Loucy (cell line): ENCODE measurements around the gene KLKB1.

Experiments
- H2AFZ ChIP-seq: fragments of 200-600 bp; sonication (generic); 2 replicates; pipeline ENCODE4 v1.6.0; 2016; ENCODE audit warnings: antibody characterized with exemption, mild to moderate bottlenecking, low read length, moderate library complexity
- H3F3A ChIP-seq: fragments of 200-600 bp; 2 replicates; pipeline ENCODE4 v1.6.0; 2016; ENCODE audit warnings: antibody characterized with exemption, low read depth, mild to moderate bottlenecking
- H3K27me3 ChIP-seq: fragments of 200-600 bp; sonication (generic); 2 replicates; pipeline ENCODE4 v1.6.1; 2014; ENCODE audit warnings: low read length, mild to moderate bottlenecking; ENCODE audit not compliant: insufficient read depth, poor library complexity, severe bottlenecking
- H3K36me3 ChIP-seq: fragments of 200-600 bp; sonication (generic); 2 replicates; pipeline ENCODE4 v1.6.1; 2016; ENCODE audit warnings: low read length; ENCODE audit not compliant: insufficient read depth
- H3K4me1 ChIP-seq: fragments of 200-600 bp; sonication (generic); 2 replicates; pipeline ENCODE4 v1.5.1; 2014; ENCODE audit warnings: low read length, mild to moderate bottlenecking; ENCODE audit not compliant: insufficient read depth, poor library complexity, severe bottlenecking
- H3K4me2 ChIP-seq: fragments of 200-600 bp; sonication (generic); 2 replicates; pipeline ENCODE4 v1.6.0; 2014; ENCODE audit warnings: antibody characterized with exemption, low read length, low read depth, mild to moderate bottlenecking; ENCODE audit not compliant: poor library complexity, severe bottlenecking
- H3K4me3 ChIP-seq: fragments of 200-600 bp; sonication (generic); 2 replicates; pipeline ENCODE4 v1.5.1; 2014; ENCODE audit warnings: low read length, mild to moderate bottlenecking, mixed read lengths; ENCODE audit not compliant: poor library complexity, severe bottlenecking
- H3K79me2 ChIP-seq: fragments of 200-600 bp; sonication (generic); 2 replicates; pipeline ENCODE4 v1.6.1; 2014; ENCODE audit warnings: low read length; ENCODE audit not compliant: insufficient read depth
- H3K9ac ChIP-seq: fragments of 200-600 bp; sonication (generic); 2 replicates; pipeline ENCODE4 v1.6.0; 2014; ENCODE audit warnings: mild to moderate bottlenecking, low read depth, low read length, moderate library complexity; ENCODE audit not compliant: poor library complexity, severe bottlenecking
- H3K9me2 ChIP-seq: fragments of 200-600 bp; sonication (generic); replicated peaks from 2 replicates; pipeline ENCODE4 v1.6.1; 2016; ENCODE audit warnings: low read depth, low read length, mixed read lengths
- H3K9me3 ChIP-seq: fragments of 200-600 bp; sonication (generic); 2 replicates; pipeline ENCODE4 v1.6.1; 2014; ENCODE audit warnings: mild to moderate bottlenecking, antibody characterized with exemption, low read length, low read depth; ENCODE audit not compliant: insufficient read depth
- H4K20me1 ChIP-seq: fragments of 200-600 bp; sonication (generic); 2 replicates; pipeline ENCODE4 v1.6.0; 2014; ENCODE audit warnings: antibody characterized with exemption, low read length, mild to moderate bottlenecking; ENCODE audit not compliant: insufficient read depth, poor library complexity, severe bottlenecking
- CTCF ChIP-seq: fragments of 200-600 bp; sonication (generic); conservative IDR thresholded peaks from 2 replicates; pipeline ENCODE4 v1.5.1; 2014; ENCODE audit warnings: mild to moderate bottlenecking, antibody characterized with exemption, low read length
- EZH2phosphoT487 ChIP-seq: fragments of 200-600 bp; IDR thresholded peaks from 2 replicates; pipeline ENCODE4 v1.6.1; 2018; ENCODE audit warnings: antibody characterized with exemption, mild to moderate bottlenecking, moderate library complexity, borderline replicate concordance

KLKB1 gene

GRCh38 chr4:186221624-186222023, 5.7 kb upstream of the KLKB1 start:
- Histone ChIP-seq H3K27me3 (no peaks in the 10 kb centered on the region), H3K36me3 (no peaks in the 10 kb centered on the region), H3K4me1 (no peaks in the 10 kb centered on the region), H2AFZ (no peak overlapping the region), H3F3A (no peaks in the 10 kb centered on the region), H3K4me2 (no peak overlapping the region), H3K4me3 (no peak overlapping the region), H3K9ac (no peak overlapping the region), H3K79me2 (no peaks in the 10 kb centered on the region), H4K20me1 (no peaks in the 10 kb centered on the region), H3K9me2 (no peaks in the 10 kb centered on the region), H3K9me3 (no peaks in the 10 kb centered on the region; the same call in 1 of the 2 replicates)
- TF ChIP-seq CTCF (no peak), EZH2phosphoT487 (no peak)

DNA sequence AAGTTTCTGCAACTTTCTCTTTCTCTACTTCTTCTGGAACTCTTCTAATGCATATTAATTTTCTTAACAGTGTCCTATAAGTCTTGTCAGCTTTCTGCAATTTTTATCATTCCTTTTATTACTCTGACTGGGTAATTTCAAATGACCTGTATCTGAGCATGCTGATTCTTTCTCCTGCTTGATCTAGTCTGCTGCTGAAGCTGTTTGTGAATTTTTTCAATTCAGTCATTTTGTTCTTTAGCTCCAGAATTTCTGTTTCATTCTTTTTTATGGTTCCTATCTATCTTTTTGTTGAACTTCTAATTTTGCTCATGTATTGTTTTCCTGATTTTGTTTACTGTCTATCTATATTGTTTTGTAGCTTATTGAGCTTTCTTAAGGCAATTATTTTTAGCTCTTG, 1.5 kb upstream of the KLKB1 start:
- Histone ChIP-seq H3K79me2 (no peaks in the 10 kb centered on the region), H3K4me1 (no peaks in the 10 kb centered on the region), H3K9ac (no peak overlapping the region), H3K4me2 (no peak overlapping the region), H3K9me3 (no peaks in the 10 kb centered on the region; the same call in 1 of the 2 replicates), H3K27me3 (no peaks in the 10 kb centered on the region), H3K4me3 (no peak overlapping the region), H3F3A (no peaks in the 10 kb centered on the region), H3K36me3 (no peaks in the 10 kb centered on the region), H2AFZ (no peak overlapping the region), H4K20me1 (no peaks in the 10 kb centered on the region), H3K9me2 (no peaks in the 10 kb centered on the region)
- TF ChIP-seq CTCF (no peak), EZH2phosphoT487 (no peak)

DNA sequence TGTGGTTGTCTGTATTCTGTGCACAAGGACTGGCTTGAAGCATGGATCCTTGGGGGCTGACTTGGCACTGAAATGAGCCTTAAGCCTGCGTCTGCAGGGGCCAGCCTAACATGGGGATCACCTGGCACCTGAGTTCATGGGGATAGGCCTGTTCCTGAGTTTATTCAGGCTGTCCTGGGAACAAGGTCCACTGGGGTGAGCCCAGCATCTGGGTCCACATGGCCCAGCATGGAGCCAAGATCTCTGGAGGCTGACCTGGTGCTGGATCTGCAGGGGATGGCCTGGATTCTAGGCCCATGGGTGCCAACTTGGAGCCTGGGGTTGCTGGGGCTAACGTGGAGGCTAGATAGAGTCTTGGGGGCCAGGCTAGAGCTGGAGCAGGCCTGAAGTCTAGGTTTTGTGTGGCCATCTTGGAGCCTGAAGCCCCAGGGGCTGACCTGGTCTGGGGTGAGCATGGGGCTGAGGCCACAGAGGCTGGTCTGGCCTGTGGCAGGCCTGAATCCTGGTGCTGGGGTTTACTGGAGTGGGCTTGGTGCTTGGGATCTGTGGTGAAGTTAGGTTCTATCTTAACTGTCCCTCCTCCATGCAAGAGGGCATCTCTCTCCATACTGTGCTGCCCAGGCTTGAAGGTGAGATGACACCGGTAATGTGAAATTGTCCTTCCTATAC, 652 bp upstream of the KLKB1 start:
- H3K9me3 ChIP-seq = no peaks in the 10 kb centered on the region; the same call in 1 of the 2 replicates
- no peak overlapping the region for H3K4me3 ChIP-seq
- H3K4me1 ChIP-seq = no peaks in the 10 kb centered on the region
- H3F3A ChIP-seq = no peaks in the 10 kb centered on the region
- no peaks in the 10 kb centered on the region for H3K36me3 ChIP-seq
- H3K4me2 ChIP-seq = no peak overlapping the region
- no peak overlapping the region for H3K9ac ChIP-seq
- H2AFZ ChIP-seq = no peak overlapping the region
- TF ChIP-seq CTCF (no peak), EZH2phosphoT487 (no peak)
- no peaks in the 10 kb centered on the region for H3K27me3 ChIP-seq
- H3K79me2 ChIP-seq = no peaks in the 10 kb centered on the region
- no peaks in the 10 kb centered on the region for H4K20me1 ChIP-seq
- no peaks in the 10 kb centered on the region for H3K9me2 ChIP-seq
